Measurements from ENCODE around the gene MYH11. TPM values are rescaled to one million over a fixed set of nuclear protein-coding genes. Genes with fewer than 3 reads are reported as not detected.
"Not testable (repeated sequence)": the region's sequence is repeated elsewhere in the genome, so short reads cannot be mapped to it uniquely, and the experiment has no call there.

The MYH11 gene
- total RNA-seq, 1 donor from 2014 or later: 0.07 TPM

DNA sequence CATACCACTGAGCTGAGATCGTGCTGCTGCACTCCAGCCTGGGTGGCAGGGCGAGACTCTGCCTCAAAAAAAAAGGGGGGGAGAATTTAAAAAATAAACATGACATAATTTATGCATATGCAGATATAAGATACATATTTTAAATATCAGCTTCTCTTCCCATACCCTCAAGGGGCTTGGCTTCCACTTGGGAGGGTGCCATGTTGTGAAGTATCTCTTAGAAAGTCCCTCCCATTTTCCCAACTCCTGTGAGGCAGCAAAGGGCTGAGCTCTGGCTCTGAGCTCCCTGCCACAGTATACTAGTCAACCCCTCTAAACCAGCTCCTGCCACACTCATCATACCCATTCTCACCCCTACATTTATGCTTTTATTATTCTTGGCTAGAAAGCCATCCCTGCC lies 39.4 kb downstream of the MYH11 start:
- Histone ChIP-seq H3K79me2 (ENCODE audit: low read depth) (no peaks in the 10 kb centered on the region), H3K36me3 (peaks cover 8% of the 10 kb centered on the region), H3K4me1 (no peaks in the 10 kb centered on the region), H3F3A (ENCODE audit: low read depth) (no peaks in the 10 kb centered on the region), H4K20me1 (ENCODE audit: low read depth) (no peaks in the 10 kb centered on the region), H3K27me3 (no peaks in the 10 kb centered on the region), H2AFZ (replicated peaks) (no peak overlapping the region), H3K9ac (no peak overlapping the region), H3K27ac (no peak overlapping the region), H3K9me3 (ENCODE audit: low read depth) (peaks cover 15% of the 10 kb centered on the region), H3K4me2 (no peak overlapping the region), H3K4me3 (no peak overlapping the region)
- H3K9me3 Mint-ChIP-seq: peaks cover 21% of the 10 kb centered on the region
- peaks cover 6% of the 10 kb centered on the region for H3K27me3 Mint-ChIP-seq (ENCODE audit: insufficient read depth, low read depth)
- H3K4me1 Mint-ChIP-seq: peaks cover 2% of the 10 kb centered on the region
- no peak overlapping the region for H3K27ac Mint-ChIP-seq
- DNase-seq (ENCODE audit: low spot score): no peak
- TF ChIP-seq, protein P1, sequence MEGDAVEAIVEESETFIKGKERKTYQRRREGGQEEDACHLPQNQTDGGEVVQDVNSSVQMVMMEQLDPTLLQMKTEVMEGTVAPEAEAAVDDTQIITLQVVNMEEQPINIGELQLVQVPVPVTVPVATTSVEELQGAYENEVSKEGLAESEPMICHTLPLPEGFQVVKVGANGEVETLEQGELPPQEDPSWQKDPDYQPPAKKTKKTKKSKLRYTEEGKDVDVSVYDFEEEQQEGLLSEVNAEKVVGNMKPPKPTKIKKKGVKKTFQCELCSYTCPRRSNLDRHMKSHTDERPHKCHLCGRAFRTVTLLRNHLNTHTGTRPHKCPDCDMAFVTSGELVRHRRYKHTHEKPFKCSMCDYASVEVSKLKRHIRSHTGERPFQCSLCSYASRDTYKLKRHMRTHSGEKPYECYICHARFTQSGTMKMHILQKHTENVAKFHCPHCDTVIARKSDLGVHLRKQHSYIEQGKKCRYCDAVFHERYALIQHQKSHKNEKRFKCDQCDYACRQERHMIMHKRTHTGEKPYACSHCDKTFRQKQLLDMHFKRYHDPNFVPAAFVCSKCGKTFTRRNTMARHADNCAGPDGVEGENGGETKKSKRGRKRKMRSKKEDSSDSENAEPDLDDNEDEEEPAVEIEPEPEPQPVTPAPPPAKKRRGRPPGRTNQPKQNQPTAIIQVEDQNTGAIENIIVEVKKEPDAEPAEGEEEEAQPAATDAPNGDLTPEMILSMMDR (IDR thresholded peaks at IDR 0.05): no peak
- TF ChIP-seq EZH2phosphoT487 (IDR thresholded peaks at IDR 0.05) (no peak), EZH2 (IDR thresholded peaks at IDR 0.05) (no peak)
- no peak overlapping the region for H3K4me3 Mint-ChIP-seq
- no peaks in the 10 kb centered on the region for H3K36me3 Mint-ChIP-seq

DNA sequence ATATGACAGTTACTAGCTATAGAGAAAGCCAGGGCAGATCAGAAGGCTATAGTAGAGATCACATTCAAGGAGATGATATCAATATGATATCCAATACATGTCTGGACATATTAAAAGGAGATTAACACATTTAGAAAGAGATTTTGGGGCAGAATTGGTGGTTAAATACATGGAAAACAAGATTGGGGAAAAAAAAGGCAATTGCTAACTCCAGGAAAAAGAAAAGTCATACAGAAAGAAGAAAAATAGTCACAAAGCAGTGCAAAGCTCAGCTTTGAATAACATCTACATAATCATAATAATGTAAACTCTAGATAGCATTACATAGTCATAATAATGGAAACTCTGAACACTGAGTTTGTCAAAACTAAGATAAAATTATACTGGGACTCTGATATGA lies 40.6 kb downstream of the MYH11 start:
- Histone ChIP-seq H3K27ac (no peak overlapping the region), H2AFZ (replicated peaks) (no peak overlapping the region), H3K4me1 (peaks cover 7% of the 10 kb centered on the region), H3K4me2 (no peak overlapping the region), H3F3A (ENCODE audit: low read depth) (peaks cover 11% of the 10 kb centered on the region), H3K4me3 (no peak overlapping the region), H3K9ac (no peak overlapping the region), H3K36me3 (peaks cover 8% of the 10 kb centered on the region), H4K20me1 (ENCODE audit: low read depth) (no peaks in the 10 kb centered on the region), H3K27me3 (no peaks in the 10 kb centered on the region), H3K9me3 (ENCODE audit: low read depth) (peaks cover 15% of the 10 kb centered on the region), H3K79me2 (ENCODE audit: low read depth) (no peaks in the 10 kb centered on the region)
- DNase-seq (ENCODE audit: low spot score): no peak
- Mint-ChIP-seq H3K27me3 (ENCODE audit: insufficient read depth, low read depth) (peaks cover 16% of the 10 kb centered on the region), H3K4me1 (peaks cover 12% of the 10 kb centered on the region), H3K36me3 (no peaks in the 10 kb centered on the region), H3K4me3 (no peak overlapping the region), H3K9me3 (peaks cover 21% of the 10 kb centered on the region), H3K27ac (no peak overlapping the region)
- TF ChIP-seq, protein P1 (IDR thresholded peaks at IDR 0.05): no peak
- TF ChIP-seq EZH2phosphoT487 (IDR thresholded peaks at IDR 0.05) (no peak), EZH2 (IDR thresholded peaks at IDR 0.05) (no peak)

DNA sequence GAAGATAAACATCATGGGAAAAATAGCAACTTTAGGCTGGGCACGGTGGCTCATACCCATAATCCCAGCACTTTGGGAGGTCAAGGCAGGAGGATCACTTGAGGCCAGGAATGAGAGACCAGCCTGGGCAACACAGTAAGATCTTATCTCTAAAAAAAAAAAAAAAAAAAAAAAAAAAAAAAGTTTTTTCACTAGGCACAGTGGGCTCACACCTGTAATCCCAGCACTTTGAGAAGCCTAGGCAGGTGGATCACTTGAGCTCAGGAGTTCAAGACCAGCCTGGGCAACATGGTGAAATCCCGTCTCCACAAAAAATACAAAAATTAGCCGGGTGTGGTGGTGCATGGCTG lies 44.5 kb downstream of the MYH11 start:
- peak overlapping the region; percentile 52 for H3K4me3 Mint-ChIP-seq
- DNase-seq (ENCODE audit: low spot score); H4K20me1 ChIP-seq (ENCODE audit: low read depth); H3K79me2 ChIP-seq (ENCODE audit: low read depth); H3K4me2 ChIP-seq; H3K9ac ChIP-seq; H3K36me3 ChIP-seq; H3K27me3 ChIP-seq; H3K27ac ChIP-seq; H3K36me3 Mint-ChIP-seq; H3K4me3 ChIP-seq; H2AFZ ChIP-seq (replicated peaks); H3K27ac Mint-ChIP-seq: not testable (repeated sequence)
- H3K9me3 Mint-ChIP-seq: peaks cover 15% of the 10 kb centered on the region
- H3K27me3 Mint-ChIP-seq (ENCODE audit: insufficient read depth, low read depth): peaks cover 18% of the 10 kb centered on the region
- peaks cover 15% of the 10 kb centered on the region for H3K9me3 ChIP-seq (ENCODE audit: low read depth)
- peaks cover 15% of the 10 kb centered on the region for H3K4me1 ChIP-seq
- peaks cover 22% of the 10 kb centered on the region for H3K4me1 Mint-ChIP-seq
- peaks cover 31% of the 10 kb centered on the region for H3F3A ChIP-seq (ENCODE audit: low read depth)

DNA sequence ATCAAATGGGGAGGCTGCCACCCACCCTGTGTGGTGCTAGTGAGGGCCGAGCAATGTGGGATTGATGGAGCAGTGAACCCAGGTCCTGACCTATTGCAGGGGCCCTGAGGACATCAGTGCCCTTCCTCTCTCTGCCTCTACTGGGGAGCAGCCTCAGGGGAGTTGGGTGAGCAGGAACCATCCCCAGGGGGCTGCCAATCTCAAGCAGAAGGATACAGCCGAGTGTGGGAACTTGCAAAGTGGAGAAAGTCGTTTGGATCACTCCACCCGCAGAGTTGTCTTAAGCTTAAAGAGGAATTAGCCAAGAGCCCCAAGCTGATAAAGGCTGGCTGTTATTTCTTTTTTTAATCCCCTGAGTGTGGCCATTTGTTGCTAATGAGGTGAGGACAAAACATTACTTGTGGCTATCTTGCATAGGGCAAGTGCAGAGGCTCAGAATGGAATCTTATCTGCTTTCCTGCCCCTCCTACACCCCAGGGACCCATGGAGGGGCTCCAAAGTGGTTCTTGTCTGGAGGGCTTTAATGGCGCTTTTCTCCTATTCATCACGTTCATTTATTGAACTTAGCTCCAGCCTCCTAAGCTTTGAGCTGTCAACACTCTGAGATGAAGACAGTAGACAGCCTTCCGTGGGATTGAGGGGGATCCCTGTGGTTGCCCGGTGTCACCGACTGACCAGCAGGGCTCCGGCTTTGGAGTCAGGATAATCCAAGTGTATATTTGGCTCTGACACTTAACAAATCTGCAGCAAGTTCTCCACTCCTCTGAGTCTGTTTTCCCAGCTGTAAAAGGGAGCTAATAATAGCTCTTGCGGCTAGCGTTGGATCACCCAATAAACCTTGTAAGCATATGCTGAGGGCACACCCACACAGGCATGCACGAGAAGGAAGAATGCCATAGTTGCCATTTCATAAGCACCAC lies 45.1 kb downstream of the MYH11 start:
- Histone ChIP-seq H3K4me3 (no peak overlapping the region), H3F3A (ENCODE audit: low read depth) (peaks cover 35% of the 10 kb centered on the region), H3K27ac (no peak overlapping the region), H4K20me1 (ENCODE audit: low read depth) (peaks cover 3% of the 10 kb centered on the region), H3K36me3 (peaks cover 7% of the 10 kb centered on the region), H3K79me2 (ENCODE audit: low read depth) (no peaks in the 10 kb centered on the region), H2AFZ (replicated peaks) (no peak overlapping the region), H3K4me2 (peak overlapping the region; percentile 0), H3K9ac (no peak overlapping the region), H3K4me1 (peaks cover 16% of the 10 kb centered on the region), H3K27me3 (no peaks in the 10 kb centered on the region), H3K9me3 (ENCODE audit: low read depth) (peaks cover 14% of the 10 kb centered on the region)
- DNase-seq (ENCODE audit: low spot score): peak; percentile 58
- Mint-ChIP-seq H3K9me3 (peaks cover 15% of the 10 kb centered on the region), H3K4me1 (peaks cover 25% of the 10 kb centered on the region), H3K4me3 (peak overlapping the region; percentile 52), H3K27ac (no peak overlapping the region), H3K27me3 (ENCODE audit: insufficient read depth, low read depth) (peaks cover 18% of the 10 kb centered on the region), H3K36me3 (no peaks in the 10 kb centered on the region)
- TF ChIP-seq EZH2 (IDR thresholded peaks at IDR 0.05) (no peak), EZH2phosphoT487 (IDR thresholded peaks at IDR 0.05) (peak; percentile 83)
- TF ChIP-seq, protein P1 (IDR thresholded peaks at IDR 0.05): no peak

Data from neural progenitor cell (in vitro differentiated cells).